ENCODE results near the gene FNTB.
A peak's percentile ranks its signal among the peaks of the same experiment; 100 is the strongest.

FNTB gene

GRCh38 chr14:64970776-64971477 is 15.8 kb upstream of the FNTB start:
- H3K4me3 ChIP-seq: peak overlapping the region; percentile 86
- TF ChIP-seq CTCF (IDR thresholded peaks at IDR 0.05): no peak
- H3K27ac ChIP-seq: peak overlapping the region in 1 of 2 donors; percentile 18
- no peak for DNase-seq (ENCODE audit: low spot score)

GRCh38 chr14:64971491-64971942 is 15.2 kb upstream of the FNTB start:
- no peak for DNase-seq (ENCODE audit: low spot score)
- TF ChIP-seq CTCF (IDR thresholded peaks at IDR 0.05): no peak
- Histone ChIP-seq H3K27ac (peak overlapping the region in 1 of 2 donors; percentile 15), H3K4me3 (peak overlapping the region; percentile 86)

GRCh38 chr14:64971943-64972791 is 14.5 kb upstream of the FNTB start, which contains the start of gene RAB15:
TSS of gene RAB15 (minus strand) at chr14:64972336. CDS start at chr14:64972076, 260 bp downstream.
- Histone ChIP-seq H3K27ac (peak within 1 kb of the TSS; percentile 18 to 50), H3K4me3 (peak within 1 kb of the TSS; percentile 86)
- TF ChIP-seq CTCF (IDR thresholded peaks at IDR 0.05): no peak
- peak; percentile 72 for DNase-seq (ENCODE audit: low spot score)

GRCh38 chr14:64973026-64973442 is 13.7 kb upstream of the FNTB start:
- TF ChIP-seq CTCF (IDR thresholded peaks at IDR 0.05): no peak
- peak; percentile 17 for DNase-seq (ENCODE audit: low spot score)
- no peak overlapping the region for H3K4me3 ChIP-seq
- H3K27ac ChIP-seq: no peak overlapping the region

GRCh38 chr14:64973826-64974225 is 12.9 kb upstream of the FNTB start:
- DNase-seq (ENCODE audit: low spot score): peak; percentile 29
- TF ChIP-seq CTCF (IDR thresholded peaks at IDR 0.05): no peak
- Histone ChIP-seq H3K27ac (no peak overlapping the region), H3K4me3 (no peak overlapping the region)

- no peak overlapping the region for H3K4me3 ChIP-seq
- no peak for TF ChIP-seq CTCF (IDR thresholded peaks at IDR 0.05)
- no peak overlapping the region for H3K27ac ChIP-seq
- peak; percentile 17 for DNase-seq (ENCODE audit: low spot score)
Measured at GRCh38 chr14:64974563-64974962, 12.1 kb upstream of the FNTB start.

Data from coronary artery (tissue), 2 donors.